Measurements from ENCODE around the gene FLACC1.

Gene FLACC1

GRCh38 chr2:201257381-201257955, 99.7 kb downstream of the FLACC1 start:
- TF ChIP-seq, protein P1, sequence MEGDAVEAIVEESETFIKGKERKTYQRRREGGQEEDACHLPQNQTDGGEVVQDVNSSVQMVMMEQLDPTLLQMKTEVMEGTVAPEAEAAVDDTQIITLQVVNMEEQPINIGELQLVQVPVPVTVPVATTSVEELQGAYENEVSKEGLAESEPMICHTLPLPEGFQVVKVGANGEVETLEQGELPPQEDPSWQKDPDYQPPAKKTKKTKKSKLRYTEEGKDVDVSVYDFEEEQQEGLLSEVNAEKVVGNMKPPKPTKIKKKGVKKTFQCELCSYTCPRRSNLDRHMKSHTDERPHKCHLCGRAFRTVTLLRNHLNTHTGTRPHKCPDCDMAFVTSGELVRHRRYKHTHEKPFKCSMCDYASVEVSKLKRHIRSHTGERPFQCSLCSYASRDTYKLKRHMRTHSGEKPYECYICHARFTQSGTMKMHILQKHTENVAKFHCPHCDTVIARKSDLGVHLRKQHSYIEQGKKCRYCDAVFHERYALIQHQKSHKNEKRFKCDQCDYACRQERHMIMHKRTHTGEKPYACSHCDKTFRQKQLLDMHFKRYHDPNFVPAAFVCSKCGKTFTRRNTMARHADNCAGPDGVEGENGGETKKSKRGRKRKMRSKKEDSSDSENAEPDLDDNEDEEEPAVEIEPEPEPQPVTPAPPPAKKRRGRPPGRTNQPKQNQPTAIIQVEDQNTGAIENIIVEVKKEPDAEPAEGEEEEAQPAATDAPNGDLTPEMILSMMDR (IDR thresholded peaks at IDR 0.05): no peak
- Histone ChIP-seq H3K27ac (peak overlapping the region; percentile 96), H3K4me3 (ENCODE audit: low read depth in 1 of 2, low read length in 1 of 2) (peak overlapping the region; percentile 82 to 92), H3K9me3 (no peaks in the 10 kb centered on the region), H3K27me3 (no peaks in the 10 kb centered on the region), H3K4me1 (ENCODE audit: control insufficient read depth in 1 of 2, insufficient read depth in 1 of 2, low read depth in 1 of 2, low read length in 1 of 2) (peaks cover 59 to 63% of the 10 kb centered on the region in 2 experiments), H3K36me3 (no peaks in the 10 kb centered on the region)

GRCh38 chr2:201256082-201256481, 101.1 kb downstream of the FLACC1 start:
- H3K27ac ChIP-seq: peak overlapping the region; percentile 96
- peaks cover 48 to 64% of the 10 kb centered on the region in 2 experiments for H3K4me1 ChIP-seq (ENCODE audit: control insufficient read depth in 1 of 2, insufficient read depth in 1 of 2, low read depth in 1 of 2, low read length in 1 of 2)

DNA sequence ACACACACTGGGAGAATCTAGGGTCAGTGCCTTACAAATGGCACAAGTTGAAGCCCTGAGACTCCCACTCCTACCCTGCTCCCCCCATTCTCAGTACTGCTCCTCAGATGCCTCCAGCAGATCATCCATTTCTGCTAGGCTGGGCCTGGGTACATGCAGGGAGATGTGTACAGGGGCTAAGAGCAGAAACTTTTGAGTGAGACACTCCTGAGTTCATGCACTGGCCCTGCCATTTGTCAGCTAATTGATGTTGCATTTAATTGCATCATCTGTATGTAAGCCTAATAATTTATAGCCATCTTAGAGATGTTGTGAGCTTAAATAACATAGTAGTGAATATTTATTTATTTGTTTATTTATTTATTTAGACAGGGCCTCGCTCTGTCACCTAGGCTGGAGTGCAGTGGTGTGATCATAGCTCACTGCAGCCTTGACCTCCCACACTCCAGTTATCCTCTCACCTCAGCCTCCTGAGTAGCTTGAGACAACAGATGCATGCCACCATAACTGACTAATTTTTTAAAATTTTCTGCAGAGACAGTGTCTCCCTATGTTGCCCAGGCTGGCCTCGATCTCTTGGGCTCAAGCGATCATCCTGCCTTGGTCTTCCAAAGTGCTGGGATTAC, 101.6 kb downstream of the FLACC1 start:
- no peaks in the 10 kb centered on the region for H3K27me3 ChIP-seq
- no peak overlapping the region for H3K4me3 ChIP-seq (ENCODE audit: low read depth in 1 of 2, low read length in 1 of 2)
- TF ChIP-seq, protein P1 (IDR thresholded peaks at IDR 0.05): no peak
- peaks cover 47 to 64% of the 10 kb centered on the region in 2 experiments for H3K4me1 ChIP-seq (ENCODE audit: control insufficient read depth in 1 of 2, insufficient read depth in 1 of 2, low read depth in 1 of 2, low read length in 1 of 2)
- no peaks in the 10 kb centered on the region for H3K9me3 ChIP-seq
- peak overlapping the region; percentile 96 for H3K27ac ChIP-seq
- H3K36me3 ChIP-seq: no peaks in the 10 kb centered on the region

More at GRCh38 chr2:201256082-201256481, 101.1 kb downstream of the FLACC1 start:
- H3K9me3 ChIP-seq: no peaks in the 10 kb centered on the region
- TF ChIP-seq, protein P1 (IDR thresholded peaks at IDR 0.05): no peak
- H3K36me3 ChIP-seq: no peaks in the 10 kb centered on the region
- H3K27me3 ChIP-seq: no peaks in the 10 kb centered on the region
- H3K4me3 ChIP-seq (ENCODE audit: low read depth in 1 of 2, low read length in 1 of 2): peak overlapping the region in 1 of 2 experiments; percentile 92

GRCh38 chr2:201254081-201254730, 102.9 kb downstream of the FLACC1 start:
- Histone ChIP-seq H3K27ac (peak overlapping the region; percentile 32), H3K36me3 (no peaks in the 10 kb centered on the region), H3K4me1 (ENCODE audit: control insufficient read depth in 1 of 2, insufficient read depth in 1 of 2, low read depth in 1 of 2, low read length in 1 of 2) (peaks cover 34 to 55% of the 10 kb centered on the region in 2 experiments), H3K27me3 (no peaks in the 10 kb centered on the region), H3K9me3 (no peaks in the 10 kb centered on the region), H3K4me3 (ENCODE audit: low read depth in 1 of 2, low read length in 1 of 2) (no peak overlapping the region)
- TF ChIP-seq, protein P1 (IDR thresholded peaks at IDR 0.05): no peak

GRCh38 chr2:201250741-201251140, 106.4 kb downstream of the FLACC1 start:
- TF ChIP-seq, protein P1 (IDR thresholded peaks at IDR 0.05): no peak
- no peak overlapping the region for H3K4me3 ChIP-seq (ENCODE audit: low read depth in 1 of 2, low read length in 1 of 2)
- H3K36me3 ChIP-seq: no peaks in the 10 kb centered on the region
- no peak overlapping the region for H3K27ac ChIP-seq
- H3K4me1 ChIP-seq (ENCODE audit: control insufficient read depth in 1 of 2, insufficient read depth in 1 of 2, low read depth in 1 of 2, low read length in 1 of 2): peaks cover 0 to 29% of the 10 kb centered on the region in 2 experiments
- H3K27me3 ChIP-seq: no peaks in the 10 kb centered on the region
- H3K9me3 ChIP-seq: no peaks in the 10 kb centered on the region

Data from neutrophil (primary cell).